IMR-90 (cell line): ENCODE measurements around the gene NDUFAF2. TPM values are rescaled to one million over a fixed set of nuclear protein-coding genes. Genes with fewer than 3 reads are reported as not detected.

ENCODE experiments used
- ATAC-seq: fragments of 200-7000 bp; cut with Tn5 transposase; 2 replicates; pipeline ENCODE4 v1.9.1; 2020; ENCODE audit warnings: low read depth, mild to moderate bottlenecking, moderate library complexity
- BruUV-seq: library from RNA; stranded (reverse); fragments of 400-500 nt; replicated peaks from 2 replicates; lab custom pipeline; 2021; lab: Mats Ljungman, UMichigan
- CTCF ChIA-PET: fragments of 300-600 bp; formaldehyde crosslinking; extraction: SDS; loops from one replicate; lab custom pipeline; 2021; ENCODE audit warnings: antibody characterized with exemption; lab: Yijun Ruan, JAX
- POLR2A ChIA-PET: fragments of 300-600 bp; sonication (Branson Sonifier 250); formaldehyde crosslinking; loops from one replicate; lab custom pipeline; 2022; ENCODE audit warnings: antibody characterized with exemption; ENCODE audit not compliant: unreplicated experiment; lab: Charles Lee
- DNase-seq: peaks from one replicate; pipeline ENCODE4 v3.0.0; 2013
- H2AFZ ChIP-seq: replicated peaks from 2 replicates; pipeline ENCODE3; 2013; ENCODE audit warnings: low read length, mild to moderate bottlenecking; ENCODE audit not compliant: poor library complexity
- H2AK5ac ChIP-seq: 2 replicates; pipeline ENCODE4 v1.6.1; 2013; ENCODE audit warnings: low read depth, low read length, inconsistent platforms
- H2AK9ac ChIP-seq: replicated peaks from 2 replicates; pipeline ENCODE3; 2013; ENCODE audit warnings: mild to moderate bottlenecking, low read depth, low read length, moderate library complexity; ENCODE audit not compliant: poor library complexity
- H2BK120ac ChIP-seq: 2 replicates; pipeline ENCODE4 v1.6.1; 2013; ENCODE audit warnings: low read depth, low read length, inconsistent platforms
- H2BK15ac ChIP-seq: 3 replicates; pipeline ENCODE4 v1.6.1; 2013; ENCODE audit warnings: low read depth, low read length, inconsistent platforms
- H2BK20ac ChIP-seq: 2 replicates; pipeline ENCODE4 v1.6.1; 2013; ENCODE audit warnings: low read depth, mild to moderate bottlenecking, inconsistent platforms, low read length, moderate library complexity
- H2BK5ac ChIP-seq: 2 replicates; pipeline ENCODE4 v1.6.1; 2013; ENCODE audit warnings: mild to moderate bottlenecking, low read depth, low read length, inconsistent platforms; ENCODE audit not compliant: poor library complexity, severe bottlenecking
- H3K14ac ChIP-seq: replicated peaks from 2 replicates; pipeline ENCODE4 v1.6.1; 2013; ENCODE audit warnings: low read depth, low read length, inconsistent platforms
- H3K18ac ChIP-seq: 2 replicates; pipeline ENCODE4 v1.6.1; 2013; ENCODE audit warnings: low read depth, low read length, control low read depth
- H3K23ac ChIP-seq: 2 replicates; pipeline ENCODE4 v1.6.1; 2013; ENCODE audit warnings: low read depth, low read length, inconsistent platforms
- H3K27ac ChIP-seq: 2 replicates; pipeline ENCODE4 v1.5.1; 2013; ENCODE audit warnings: mild to moderate bottlenecking, control low read depth, low read length; ENCODE audit not compliant: insufficient read depth
- H3K27me3 ChIP-seq: 2 replicates; pipeline ENCODE4 v1.6.1; 2013; ENCODE audit warnings: low read length; ENCODE audit not compliant: control insufficient read depth, insufficient read depth
- H3K36me3 ChIP-seq: 2 replicates; pipeline ENCODE4 v1.6.1; 2013; ENCODE audit warnings: low read length, mixed read lengths; ENCODE audit not compliant: control insufficient read depth, insufficient read depth
- H3K4ac ChIP-seq: 2 replicates; pipeline ENCODE4 v1.6.1; 2013; ENCODE audit warnings: low read depth, low read length, inconsistent platforms
- H3K4me1 ChIP-seq: 2 replicates; pipeline ENCODE4 v1.6.1; 2013; ENCODE audit warnings: low read length, mixed read lengths; ENCODE audit not compliant: control insufficient read depth, insufficient read depth
- H3K4me2 ChIP-seq: 2 replicates; pipeline ENCODE4 v1.6.1; 2013; ENCODE audit warnings: low read depth, mild to moderate bottlenecking, control low read depth, low read length, moderate library complexity
- H3K4me3 ChIP-seq: 2 replicates; pipeline ENCODE4 v1.5.1; 2013; ENCODE audit warnings: low read depth, mild to moderate bottlenecking, control low read depth, low read length, moderate library complexity; ENCODE audit not compliant: insufficient read depth
- H3K56ac ChIP-seq: 2 replicates; pipeline ENCODE4 v1.6.1; 2013; ENCODE audit warnings: low read length, inconsistent platforms; ENCODE audit not compliant: insufficient read depth; ENCODE audit errors: extremely low read depth
- H3K79me1 ChIP-seq, 2 experiments: 2 replicates each; pipeline ENCODE4 v1.6.1; 2013; ENCODE audit warnings: low read length in 2 of 2, inconsistent platforms in 1 of 2, low read depth in 1 of 2
- H3K9ac ChIP-seq: 2 replicates; pipeline ENCODE4 v1.6.1; 2013; ENCODE audit warnings: low read depth, low read length, control low read depth
- H3K9me1 ChIP-seq: 2 replicates; pipeline ENCODE4 v1.6.1; 2013; ENCODE audit warnings: low read length, inconsistent platforms; ENCODE audit not compliant: insufficient read depth
- H3K9me3 ChIP-seq: 2 replicates; pipeline ENCODE4 v1.6.1; 2013; ENCODE audit warnings: low read length; ENCODE audit not compliant: control insufficient read depth, insufficient read depth
- H4K20me1 ChIP-seq: 2 replicates; pipeline ENCODE4 v1.6.1; 2013; ENCODE audit warnings: low read length, inconsistent platforms; ENCODE audit not compliant: insufficient read depth
- H4K5ac ChIP-seq: 2 replicates; pipeline ENCODE4 v1.6.1; 2013; ENCODE audit warnings: mild to moderate bottlenecking, low read depth, low read length, control low read depth
- H4K8ac ChIP-seq, 2 experiments: 2 replicates each; pipeline ENCODE4 v1.6.1; 2013; ENCODE audit warnings: low read depth in 2 of 2, low read length in 2 of 2, control low read depth in 1 of 2, inconsistent platforms in 1 of 2
- H4K91ac ChIP-seq: 2 replicates; pipeline ENCODE4 v1.6.1; 2013; ENCODE audit warnings: low read depth, low read length, inconsistent platforms; ENCODE audit not compliant: insufficient read depth
- BHLHE40 ChIP-seq: fragments of 150-350 bp; IDR thresholded peaks from 2 replicates; pipeline ENCODE4 v1.6.1; 2016; ENCODE audit warnings: mild to moderate bottlenecking, low read depth, low read length
- CEBPB ChIP-seq: IDR thresholded peaks from 2 replicates; pipeline ENCODE4 v1.6.1; 2012; ENCODE audit warnings: low read depth, low read length, improper control_type of control experiment
- CHD1 ChIP-seq: IDR thresholded peaks from 2 replicates; pipeline ENCODE4 v1.6.1; 2012; ENCODE audit warnings: low read depth, low read length, improper control_type of control experiment
- FOS ChIP-seq: fragments of 150-350 bp; IDR thresholded peaks from 2 replicates; pipeline ENCODE4 v1.6.1; 2016; ENCODE audit warnings: low read depth, low read length
- MAFK ChIP-seq: IDR thresholded peaks from 2 replicates; pipeline ENCODE4 v1.6.1; 2012; ENCODE audit warnings: low read depth, low read length, improper control_type of control experiment
- MAZ ChIP-seq: IDR thresholded peaks from 2 replicates; pipeline ENCODE4 v1.6.1; 2012; ENCODE audit warnings: low read depth, mild to moderate bottlenecking, low read length, improper control_type of control experiment, moderate library complexity, borderline replicate concordance
- MXI1 ChIP-seq: IDR thresholded peaks from 2 replicates; pipeline ENCODE4 v1.6.1; 2012; ENCODE audit warnings: low read depth, mild to moderate bottlenecking, low read length, moderate library complexity, borderline replicate concordance
- NFE2L2 ChIP-seq: fragments of 150-350 bp; IDR thresholded peaks from 2 replicates; pipeline ENCODE4 v1.6.1; 2016; ENCODE audit warnings: low read depth, mild to moderate bottlenecking, low read length
- POLR2A ChIP-seq: IDR thresholded peaks from 2 replicates; pipeline ENCODE4 v1.6.1; 2012; ENCODE audit warnings: mild to moderate bottlenecking, low read depth, low read length
- RAD21 ChIP-seq: IDR thresholded peaks from 2 replicates; pipeline ENCODE4 v1.6.1; 2012; ENCODE audit warnings: low read length, improper control_type of control experiment
- RCOR1 ChIP-seq: IDR thresholded peaks from 2 replicates; pipeline ENCODE4 v1.6.1; 2012; ENCODE audit warnings: mild to moderate bottlenecking, low read length, improper control_type of control experiment; ENCODE audit not compliant: insufficient replicate concordance
- RFX5 ChIP-seq: IDR thresholded peaks from 2 replicates; pipeline ENCODE4 v1.8.0; 2012; ENCODE audit warnings: low read depth, mild to moderate bottlenecking, low read length, moderate library complexity
- SMC3 ChIP-seq: fragments of 150-350 bp; IDR thresholded peaks from 2 replicates; pipeline ENCODE4 v1.6.1; 2016; ENCODE audit warnings: low read depth, mild to moderate bottlenecking, antibody characterized with exemption, low read length, moderate library complexity
- WGBS, 2 experiments: methylation state at CpG; one replicate each; pipeline versions ENCODE4 v1.1.5 to v1.1.7; 2013; ENCODE audit warnings: missing lambda C conversion rate in 2 of 2; ENCODE audit not compliant: insufficient read length in 1 of 2; ENCODE audit errors: extremely low coverage in 2 of 2; 5-methylcytosine and 5-hydroxymethylcytosine counted together
- dilution Hi-C: fragments of 300-500 bp; cut with HindIII; formaldehyde crosslinking; loops from one replicate; pipeline ENCODE4 v1.14.3; 2018; ENCODE audit warnings: low sequenced_read_pairs; ENCODE audit not compliant: unreplicated experiment
- in situ Hi-C: fragments of 300-500 bp; cut with MboI; formaldehyde crosslinking; loops from 3 replicates; pipeline ENCODE4 v1.14.3; 2019; ENCODE audit warnings: low sequenced_read_pairs, inconsistent platforms, mixed read lengths
- intact Hi-C: fragments of 100-400 bp; cut with micrococcal nuclease; formaldehyde crosslinking; loops from 2 replicates; pipeline ENCODE4 v1.10.0; 2022
- polyA plus RNA-seq, 3 experiments: library from polyadenylated mRNA; depleted of rRNA; stranded (reverse); fragments of >200 nt; gene quantifications; 2 replicates each; pipeline ENCODE4 v1.2.3, GENCODE V29; 2012; ENCODE audit warnings: low replicate concordance in 1 of 3
- total RNA-seq: library from RNA; depleted of rRNA; stranded (reverse); fragments of >200 nt; gene quantifications from 2 replicates; pipeline ENCODE4 v1.2.3, GENCODE V29; 2012
- TF ChIP-seq, protein P1 (sequence below): conservative IDR thresholded peaks from 2 replicates; pipeline ENCODE4 v1.5.1; 2012; ENCODE audit warnings: mild to moderate bottlenecking, low read depth, low read length, improper control_type of control experiment
- TF ChIP-seq, protein P2 (sequence below): fragments of 150-350 bp; IDR thresholded peaks from 2 replicates; pipeline ENCODE4 v1.6.1; 2016; ENCODE audit warnings: low read depth, mild to moderate bottlenecking, low read length, moderate library complexity, borderline replicate concordance
- TF ChIP-seq, protein P3 (sequence below): fragments of 150-350 bp; IDR thresholded peaks from 2 replicates; pipeline ENCODE4 v1.6.1; 2017; ENCODE audit warnings: mild to moderate bottlenecking, antibody characterized with exemption, low read length, low read depth

The NDUFAF2 gene
- total and polyA plus RNA-seq, 2 of the 4 experiments (the other 2 are of a cell fraction) = 11.8 to 24.7 TPM

DNA sequence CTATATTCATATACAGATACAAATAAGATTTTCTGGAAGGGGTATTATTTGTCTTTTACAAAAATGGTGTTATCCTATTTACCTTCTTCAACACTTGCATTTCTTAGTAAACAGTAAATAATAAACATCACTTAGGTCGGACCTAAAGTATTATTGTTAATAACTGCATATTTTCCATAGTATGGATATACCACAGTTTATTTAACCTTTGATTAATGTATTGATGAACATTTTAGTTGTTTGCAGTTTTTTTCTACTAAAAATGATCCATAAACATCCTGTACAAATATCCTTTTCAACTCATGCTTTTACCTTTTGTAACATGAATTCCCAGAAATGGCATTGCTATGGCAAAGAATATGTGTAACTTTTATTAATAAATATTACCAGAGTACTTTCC lies 83.4 kb downstream of the NDUFAF2 start:
- H3K4ac ChIP-seq = no peak overlapping the region
- H4K20me1 ChIP-seq = peaks cover 8% of the 10 kb centered on the region; the same call in 1 of the 2 replicates
- H2BK120ac ChIP-seq = no peak overlapping the region
- no peak overlapping the region for H3K23ac ChIP-seq
- H3K4me1 ChIP-seq = peaks cover 7% of the 10 kb centered on the region
- H3K9me3 ChIP-seq = no peaks in the 10 kb centered on the region
- H3K4me3 ChIP-seq = no peak overlapping the region
- CTCF ChIA-PET = no interaction called here
- H3K79me1 ChIP-seq = peaks cover 0 to 11% of the 10 kb centered on the region in 2 experiments; a peak in 3 of 4 replicates
- DNase-seq = no peak
- TF ChIP-seq RAD21 = no peak
- TF ChIP-seq FOS = no peak
- no peak for TF ChIP-seq RFX5
- no peak for TF ChIP-seq MAFK
- TF ChIP-seq RCOR1 = no peak
- TF ChIP-seq, protein P1, sequence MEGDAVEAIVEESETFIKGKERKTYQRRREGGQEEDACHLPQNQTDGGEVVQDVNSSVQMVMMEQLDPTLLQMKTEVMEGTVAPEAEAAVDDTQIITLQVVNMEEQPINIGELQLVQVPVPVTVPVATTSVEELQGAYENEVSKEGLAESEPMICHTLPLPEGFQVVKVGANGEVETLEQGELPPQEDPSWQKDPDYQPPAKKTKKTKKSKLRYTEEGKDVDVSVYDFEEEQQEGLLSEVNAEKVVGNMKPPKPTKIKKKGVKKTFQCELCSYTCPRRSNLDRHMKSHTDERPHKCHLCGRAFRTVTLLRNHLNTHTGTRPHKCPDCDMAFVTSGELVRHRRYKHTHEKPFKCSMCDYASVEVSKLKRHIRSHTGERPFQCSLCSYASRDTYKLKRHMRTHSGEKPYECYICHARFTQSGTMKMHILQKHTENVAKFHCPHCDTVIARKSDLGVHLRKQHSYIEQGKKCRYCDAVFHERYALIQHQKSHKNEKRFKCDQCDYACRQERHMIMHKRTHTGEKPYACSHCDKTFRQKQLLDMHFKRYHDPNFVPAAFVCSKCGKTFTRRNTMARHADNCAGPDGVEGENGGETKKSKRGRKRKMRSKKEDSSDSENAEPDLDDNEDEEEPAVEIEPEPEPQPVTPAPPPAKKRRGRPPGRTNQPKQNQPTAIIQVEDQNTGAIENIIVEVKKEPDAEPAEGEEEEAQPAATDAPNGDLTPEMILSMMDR = no peak
- TF ChIP-seq CEBPB = no peak
- no peak for TF ChIP-seq SMC3
- TF ChIP-seq BHLHE40 = no peak
- TF ChIP-seq, protein P2, sequence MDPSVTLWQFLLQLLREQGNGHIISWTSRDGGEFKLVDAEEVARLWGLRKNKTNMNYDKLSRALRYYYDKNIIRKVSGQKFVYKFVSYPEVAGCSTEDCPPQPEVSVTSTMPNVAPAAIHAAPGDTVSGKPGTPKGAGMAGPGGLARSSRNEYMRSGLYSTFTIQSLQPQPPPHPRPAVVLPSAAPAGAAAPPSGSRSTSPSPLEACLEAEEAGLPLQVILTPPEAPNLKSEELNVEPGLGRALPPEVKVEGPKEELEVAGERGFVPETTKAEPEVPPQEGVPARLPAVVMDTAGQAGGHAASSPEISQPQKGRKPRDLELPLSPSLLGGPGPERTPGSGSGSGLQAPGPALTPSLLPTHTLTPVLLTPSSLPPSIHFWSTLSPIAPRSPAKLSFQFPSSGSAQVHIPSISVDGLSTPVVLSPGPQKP = no peak
- no peak for TF ChIP-seq NFE2L2
- TF ChIP-seq MXI1 = no peak
- no peak for TF ChIP-seq POLR2A
- TF ChIP-seq, protein P3, sequence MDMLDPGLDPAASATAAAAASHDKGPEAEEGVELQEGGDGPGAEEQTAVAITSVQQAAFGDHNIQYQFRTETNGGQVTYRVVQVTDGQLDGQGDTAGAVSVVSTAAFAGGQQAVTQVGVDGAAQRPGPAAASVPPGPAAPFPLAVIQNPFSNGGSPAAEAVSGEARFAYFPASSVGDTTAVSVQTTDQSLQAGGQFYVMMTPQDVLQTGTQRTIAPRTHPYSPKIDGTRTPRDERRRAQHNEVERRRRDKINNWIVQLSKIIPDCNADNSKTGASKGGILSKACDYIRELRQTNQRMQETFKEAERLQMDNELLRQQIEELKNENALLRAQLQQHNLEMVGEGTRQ = no peak
- no peak for TF ChIP-seq CHD1
- TF ChIP-seq MAZ = no peak
- H2BK5ac ChIP-seq = no peak overlapping the region
- dilution Hi-C loops (no loop called here), in situ Hi-C loops (no loop called here), intact Hi-C loops (no loop called here)
- H4K5ac ChIP-seq = no peak overlapping the region
- H3K18ac ChIP-seq = no peak overlapping the region
- POLR2A ChIA-PET = no interaction called here
- WGBS, 2 experiments = no CpG with 5 or more reads among the region's 1 CpG
- no peak overlapping the region for H3K56ac ChIP-seq
- H3K27me3 ChIP-seq = no peaks in the 10 kb centered on the region
- no peak overlapping the region for H3K9ac ChIP-seq
- no TSS peak for BruUV-seq
- H3K9me1 ChIP-seq = peaks cover 3% of the 10 kb centered on the region; the same call in 1 of the 2 replicates
- no peak overlapping the region for H2AK5ac ChIP-seq
- no peak overlapping the region for H4K91ac ChIP-seq
- H2BK15ac ChIP-seq = no peak overlapping the region
- H2BK20ac ChIP-seq = no peak overlapping the region
- H3K27ac ChIP-seq = no peak overlapping the region
- H3K14ac ChIP-seq = no peak overlapping the region
- no peak overlapping the region for H3K4me2 ChIP-seq
- H4K8ac ChIP-seq = no peak overlapping the region
- ATAC-seq = no peak
- no peaks in the 10 kb centered on the region for H3K36me3 ChIP-seq
- H2AFZ ChIP-seq = no peak overlapping the region
- no peak overlapping the region for H2AK9ac ChIP-seq
